SU-DHL-6 (cell line): Measurements from ENCODE around the gene PLXDC2.

ENCODE experiments used
- H2AFZ ChIP-seq: fragments of 200-600 bp; sonication (generic); 2 replicates; pipeline ENCODE4 v1.6.1; 2014; ENCODE audit warnings: low read depth, mild to moderate bottlenecking, moderate library complexity, mixed read lengths, antibody characterized with exemption, low read length; ENCODE audit not compliant: severe bottlenecking
- H3F3A ChIP-seq: fragments of 200-600 bp; shearing (Covaris generic); 2 replicates; pipeline ENCODE4 v1.6.0; 2016; ENCODE audit warnings: antibody characterized with exemption, mild to moderate bottlenecking; ENCODE audit not compliant: insufficient read depth
- H3K27ac ChIP-seq: fragments of 200-600 bp; sonication (generic); 2 replicates; pipeline ENCODE4 v1.5.1; 2016; ENCODE audit warnings: low read depth, mild to moderate bottlenecking, low read length, moderate library complexity, mixed read lengths
- H3K27me3 ChIP-seq: fragments of 200-600 bp; sonication (generic), shearing (Covaris generic); 2 replicates; pipeline ENCODE4 v1.6.0; 2014; ENCODE audit warnings: mild to moderate bottlenecking, low read length
- H3K36me3 ChIP-seq: fragments of 200-600 bp; sonication (generic); 2 replicates; pipeline ENCODE4 v1.6.1; 2014; ENCODE audit warnings: mild to moderate bottlenecking, low read length, mixed read lengths
- H3K4me2 ChIP-seq: fragments of 300-600, 200-600 bp; shearing (Covaris generic), sonication (generic); 2 replicates; pipeline ENCODE4 v1.6.0; 2014; ENCODE audit warnings: low read length, low read depth, mild to moderate bottlenecking; ENCODE audit not compliant: poor library complexity, severe bottlenecking
- H3K4me3 ChIP-seq: fragments of 200-600 bp; sonication (generic); 2 replicates; pipeline ENCODE4 v1.5.1; 2014; ENCODE audit warnings: antibody characterized with exemption, low read length, mild to moderate bottlenecking, mixed read lengths; ENCODE audit not compliant: insufficient read depth, poor library complexity, severe bottlenecking
- H3K79me2 ChIP-seq: fragments of 200-600 bp; sonication (generic); 2 replicates; pipeline ENCODE4 v1.6.1; 2014; ENCODE audit warnings: mild to moderate bottlenecking, low read length, moderate library complexity; ENCODE audit not compliant: insufficient read depth
- H3K9ac ChIP-seq: fragments of 200-600 bp; sonication (generic); 2 replicates; pipeline ENCODE4 v1.7.0; 2014; ENCODE audit warnings: mild to moderate bottlenecking, low read length
- H3K9me2 ChIP-seq: fragments of 200-600 bp; sonication (generic); replicated peaks from 2 replicates; pipeline ENCODE4 v1.6.1; 2014; ENCODE audit warnings: low read length; ENCODE audit not compliant: insufficient read depth
- H3K9me3 ChIP-seq: fragments of 200-600 bp; sonication (generic); 2 replicates; pipeline ENCODE4 v1.6.1; 2014; ENCODE audit warnings: low read length, mixed read lengths; ENCODE audit not compliant: insufficient read depth
- H4K20me1 ChIP-seq: fragments of 200-600 bp; sonication (generic); 2 replicates; pipeline ENCODE4 v1.6.1; 2014; ENCODE audit warnings: low read depth, mild to moderate bottlenecking, antibody characterized with exemption, low read length, moderate library complexity, mixed read lengths
- EZH2phosphoT487 ChIP-seq: fragments of 200-600 bp; sonication (generic), shearing (Covaris generic); conservative IDR thresholded peaks from 2 replicates; pipeline ENCODE4 v1.6.1; 2018; ENCODE audit warnings: mild to moderate bottlenecking, antibody characterized with exemption, low read length, moderate library complexity, mixed read lengths
- TF ChIP-seq, protein P1 (sequence below): fragments of 200-600 bp; sonication (generic); IDR thresholded peaks from one replicate; pipeline ENCODE4 v1.5.1; 2017; ENCODE audit warnings: antibody characterized with exemption, mild to moderate bottlenecking, low read length, moderate library complexity; ENCODE audit not compliant: insufficient read depth, poor library complexity, severe bottlenecking

PLXDC2 gene

DNA sequence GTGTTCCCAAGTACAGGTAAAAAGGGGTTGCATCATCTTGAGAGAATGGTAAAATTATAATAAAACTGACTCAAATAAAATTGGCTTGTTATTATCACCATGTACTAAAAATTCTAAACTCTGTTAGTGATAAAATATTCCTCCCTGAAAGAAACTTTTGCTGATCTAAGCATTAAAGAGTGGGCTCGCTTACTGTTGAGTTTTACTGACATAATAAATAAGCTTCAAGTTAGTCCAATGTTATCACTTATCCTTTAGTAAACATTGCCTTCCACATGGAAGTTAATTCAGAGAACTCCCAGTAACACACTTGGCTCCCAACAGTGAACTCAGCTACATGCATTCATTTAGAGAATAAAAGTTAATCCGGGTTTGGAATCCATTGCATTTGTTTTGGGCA, 456.4 kb downstream of the PLXDC2 start:
- no peaks in the 10 kb centered on the region for H3K9me2 ChIP-seq
- H3K27me3 ChIP-seq, result no peaks in the 10 kb centered on the region
- no peak for TF ChIP-seq EZH2phosphoT487
- TF ChIP-seq, protein P1, sequence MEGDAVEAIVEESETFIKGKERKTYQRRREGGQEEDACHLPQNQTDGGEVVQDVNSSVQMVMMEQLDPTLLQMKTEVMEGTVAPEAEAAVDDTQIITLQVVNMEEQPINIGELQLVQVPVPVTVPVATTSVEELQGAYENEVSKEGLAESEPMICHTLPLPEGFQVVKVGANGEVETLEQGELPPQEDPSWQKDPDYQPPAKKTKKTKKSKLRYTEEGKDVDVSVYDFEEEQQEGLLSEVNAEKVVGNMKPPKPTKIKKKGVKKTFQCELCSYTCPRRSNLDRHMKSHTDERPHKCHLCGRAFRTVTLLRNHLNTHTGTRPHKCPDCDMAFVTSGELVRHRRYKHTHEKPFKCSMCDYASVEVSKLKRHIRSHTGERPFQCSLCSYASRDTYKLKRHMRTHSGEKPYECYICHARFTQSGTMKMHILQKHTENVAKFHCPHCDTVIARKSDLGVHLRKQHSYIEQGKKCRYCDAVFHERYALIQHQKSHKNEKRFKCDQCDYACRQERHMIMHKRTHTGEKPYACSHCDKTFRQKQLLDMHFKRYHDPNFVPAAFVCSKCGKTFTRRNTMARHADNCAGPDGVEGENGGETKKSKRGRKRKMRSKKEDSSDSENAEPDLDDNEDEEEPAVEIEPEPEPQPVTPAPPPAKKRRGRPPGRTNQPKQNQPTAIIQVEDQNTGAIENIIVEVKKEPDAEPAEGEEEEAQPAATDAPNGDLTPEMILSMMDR, result no peak
- H3K9ac ChIP-seq, result no peak overlapping the region
- H3K4me2 ChIP-seq, result no peak overlapping the region
- H4K20me1 ChIP-seq, result no peaks in the 10 kb centered on the region
- H3K36me3 ChIP-seq, result no peaks in the 10 kb centered on the region
- no peak overlapping the region for H2AFZ ChIP-seq
- no peak overlapping the region for H3K27ac ChIP-seq
- no peak overlapping the region for H3K4me3 ChIP-seq
- H3K79me2 ChIP-seq, result no peaks in the 10 kb centered on the region
- no peaks in the 10 kb centered on the region for H3K9me3 ChIP-seq
- H3F3A ChIP-seq, result no peaks in the 10 kb centered on the region

GRCh38 chr10:20274571-20274970, 458.3 kb downstream of the PLXDC2 start:
- Histone ChIP-seq H3F3A (no peaks in the 10 kb centered on the region), H3K9ac (no peak overlapping the region)

DNA sequence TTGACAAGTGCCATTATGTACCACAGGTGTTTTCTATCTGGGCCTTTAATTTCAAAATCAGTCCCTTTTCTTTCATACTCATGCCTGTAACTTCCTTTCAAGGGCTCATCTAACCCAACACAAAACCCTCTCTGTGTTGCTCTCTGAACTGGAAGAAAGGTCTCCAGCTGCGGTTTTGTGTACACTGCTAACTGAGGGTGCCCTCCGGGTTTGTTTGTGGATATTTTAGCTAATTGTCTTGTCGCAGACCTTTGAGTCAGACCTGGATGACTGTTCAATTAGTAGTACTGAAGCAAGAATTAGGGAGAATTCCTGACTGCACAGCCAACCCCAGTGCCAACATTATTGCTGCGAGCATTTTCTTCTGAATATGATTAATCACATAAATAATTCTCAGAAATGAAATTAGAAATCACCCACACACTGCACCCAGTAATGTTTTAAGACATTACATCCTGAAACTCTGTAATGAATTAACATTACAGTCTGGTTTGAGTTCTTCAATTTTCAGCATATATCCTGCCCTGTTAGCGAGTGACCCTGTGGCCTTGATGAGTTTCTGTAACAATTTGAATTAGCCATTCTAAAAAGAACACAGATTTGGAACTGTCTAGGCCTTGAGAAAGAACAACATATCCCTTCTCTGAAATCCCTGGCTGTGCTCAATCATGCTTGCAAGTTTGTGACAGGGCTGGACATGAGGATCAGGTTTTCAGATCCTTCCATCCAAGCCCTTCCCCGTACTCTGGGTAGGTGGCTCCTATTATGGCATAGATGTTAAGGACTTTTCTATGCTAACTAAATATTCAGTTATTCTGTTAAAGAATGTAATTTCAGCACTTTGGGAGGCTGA, 460.1 kb downstream of the PLXDC2 start:
- H3K79me2 ChIP-seq, result no peaks in the 10 kb centered on the region
- TF ChIP-seq EZH2phosphoT487, result no peak
- TF ChIP-seq, protein P1, result no peak
- H3K27me3 ChIP-seq, result no peaks in the 10 kb centered on the region
- H3K27ac ChIP-seq, result no peak overlapping the region
- no peak overlapping the region for H3K4me3 ChIP-seq
- no peaks in the 10 kb centered on the region for H4K20me1 ChIP-seq
- H2AFZ ChIP-seq, result no peak overlapping the region
- no peaks in the 10 kb centered on the region for H3F3A ChIP-seq
- no peak overlapping the region for H3K9ac ChIP-seq
- H3K9me3 ChIP-seq, result no peaks in the 10 kb centered on the region
- H3K9me2 ChIP-seq, result no peaks in the 10 kb centered on the region
- H3K36me3 ChIP-seq, result no peaks in the 10 kb centered on the region
- no peak overlapping the region for H3K4me2 ChIP-seq

More at GRCh38 chr10:20274571-20274970, 458.3 kb downstream of the PLXDC2 start:
- Histone ChIP-seq H3K79me2 (no peaks in the 10 kb centered on the region), H4K20me1 (no peaks in the 10 kb centered on the region), H2AFZ (no peak overlapping the region), H3K36me3 (no peaks in the 10 kb centered on the region), H3K9me3 (no peaks in the 10 kb centered on the region), H3K27ac (no peak overlapping the region), H3K9me2 (no peaks in the 10 kb centered on the region), H3K4me3 (no peak overlapping the region), H3K27me3 (no peaks in the 10 kb centered on the region), H3K4me2 (no peak overlapping the region)
- TF ChIP-seq EZH2phosphoT487, result no peak
- TF ChIP-seq, protein P1, result no peak
